K562 (cell line): ENCODE data around the gene UBA3. TPM values are rescaled to one million over a fixed set of nuclear protein-coding genes. Genes with fewer than 3 reads are reported as not detected.

Experiments used
- ATAC-seq: fragments of 200-7000 bp; cut with Tn5 transposase; 3 replicates; pipeline ENCODE4 v1.9.1; 2020; ENCODE audit warnings: moderate library complexity
- BruUV-seq: library from RNA; stranded (reverse); fragments of 400-500 nt; replicated peaks from 2 replicates; lab custom pipeline; 2021; lab: Mats Ljungman, UMichigan
- CTCF ChIA-PET: fragments of 300-600 bp; formaldehyde crosslinking; extraction: SDS; loops from one replicate; lab custom pipeline; 2021; ENCODE audit warnings: low intra/inter-chr PET ratio; lab: Yijun Ruan, JAX
- POLR2A ChIA-PET: fragments of 300-600, 350-650 bp; sonication (Branson Sonifier 250); formaldehyde crosslinking; extraction: SDS; loops from one replicate; lab custom pipeline; 2021; ENCODE audit warnings: antibody characterized with exemption, inconsistent platforms; lab: Yijun Ruan, JAX
- DNase-seq, 4 experiments: peaks; one replicate each; pipeline versions ENCODE4 v3.0.0 to v3.0.0-alpha.2; 2011 to 2018; ENCODE audit warnings: low spot score in 3 of 4, mixed read lengths in 3 of 4; ENCODE audit errors: extremely low read depth in 1 of 4
- FAIRE-seq: peaks from 2 replicates; lab custom pipeline; 2011; peaks lifted over from hg19 to GRCh38; lab: Jason Lieb, UNC
- H2AFZ ChIP-seq: 2 replicates; pipeline ENCODE4 v1.6.0; 2011; ENCODE audit warnings: low read depth, low read length, control low read depth, inconsistent platforms
- H3K27ac ChIP-seq: fragments of 200-600 bp; 3 replicates; pipeline ENCODE4 v1.8.0; 2011; ENCODE audit warnings: low read depth, mild to moderate bottlenecking, control low read depth, inconsistent platforms, low read length, moderate library complexity, mixed read lengths; ENCODE audit errors: extremely low read depth
- H3K27me3 ChIP-seq, 2 experiments: fragments of 300-600 bp in 1 of 2; 2 replicates in 1 of 2; 3 replicates in 1 of 2; pipeline versions ENCODE4 v1.6.0 to v1.8.0; 2011; ENCODE audit warnings: inconsistent platforms in 2 of 2, low read length in 2 of 2, mild to moderate bottlenecking in 1 of 2, mixed read lengths in 1 of 2, moderate library complexity in 1 of 2; ENCODE audit not compliant: control insufficient read depth in 2 of 2, insufficient read depth in 2 of 2
- H3K36me3 ChIP-seq: fragments of 300-600 bp; 3 replicates; pipeline ENCODE4 v1.8.0; 2011; ENCODE audit warnings: mild to moderate bottlenecking, low read length, inconsistent platforms; ENCODE audit not compliant: control insufficient read depth, insufficient read depth
- H3K4me1 ChIP-seq, 2 experiments: fragments of 200-600 bp in 1 of 2; replicated peaks in 1 of 2; 2 replicates in 1 of 2; 3 replicates in 1 of 2; pipeline versions ENCODE4 v1.5.1 to v1.8.0; 2011; ENCODE audit warnings: inconsistent platforms in 2 of 2, low read length in 2 of 2, mild to moderate bottlenecking in 1 of 2, mixed read lengths in 1 of 2, moderate library complexity in 1 of 2; ENCODE audit not compliant: control insufficient read depth in 2 of 2, insufficient read depth in 2 of 2
- H3K4me2 ChIP-seq: 2 replicates; pipeline ENCODE4 v1.6.1; 2011; ENCODE audit warnings: low read length, control low read depth, inconsistent platforms, mixed read lengths; ENCODE audit not compliant: insufficient read depth
- H3K4me3 ChIP-seq: fragments of 200-600 bp; sonication (generic), shearing (Covaris generic); 2 replicates; pipeline ENCODE4 v1.5.1; 2016; ENCODE audit warnings: control low read depth, inconsistent platforms
- H3K79me2 ChIP-seq: fragments of 200-600 bp; 3 replicates; pipeline ENCODE4 v1.8.0; 2011; ENCODE audit warnings: low read length, inconsistent platforms; ENCODE audit not compliant: control insufficient read depth, insufficient read depth
- H3K9ac ChIP-seq, 2 experiments: 2 replicates each; pipeline versions ENCODE4 v1.6.0 to v1.6.1; 2011; ENCODE audit warnings: low read depth in 2 of 2, low read length in 2 of 2, control low read depth in 1 of 2, inconsistent platforms in 1 of 2, mild to moderate bottlenecking in 1 of 2, mixed read lengths in 1 of 2; ENCODE audit not compliant: insufficient read depth in 1 of 2
- H3K9me1 ChIP-seq: one replicate; pipeline ENCODE4 v1.6.0; 2011; ENCODE audit warnings: inconsistent platforms, mild to moderate bottlenecking, low read length, moderate library complexity; ENCODE audit not compliant: control insufficient read depth, insufficient read depth
- H3K9me3 ChIP-seq: replicated peaks from 2 replicates; pipeline ENCODE4 v1.5.1; 2011; ENCODE audit warnings: low read depth, low read length, inconsistent platforms; ENCODE audit not compliant: control insufficient read depth, insufficient read depth
- H4K20me1 ChIP-seq: replicated peaks from 2 replicates; pipeline ENCODE4 v1.6.1; 2011; ENCODE audit warnings: low read length, inconsistent platforms, mixed read lengths; ENCODE audit not compliant: control insufficient read depth, insufficient read depth
- E2F3 ChIP-seq: fragments of 250-450 bp; sonication (Bioruptor Pico); IDR thresholded peaks from 2 replicates; pipeline ENCODE4 v1.4.0; 2020; ENCODE audit warnings: mild to moderate bottlenecking
- E4F1 ChIP-seq: fragments of 250-450 bp; sonication (Bioruptor Pico); IDR thresholded peaks from 2 replicates; pipeline ENCODE4 v1.5.0; 2021; ENCODE audit warnings: mild to moderate bottlenecking, borderline replicate concordance
- ERF ChIP-seq: fragments of 450-650 bp; formaldehyde crosslinking; IDR thresholded peaks from 2 replicates; pipeline ENCODE4 v1.4.0; 2020; ENCODE audit warnings: mild to moderate bottlenecking, mixed read lengths
- HLTF ChIP-seq: fragments of 450-650 bp; IDR thresholded peaks from 2 replicates; pipeline ENCODE4 v1.6.1; 2016
- KAT7 ChIP-seq: sonication (generic); formaldehyde crosslinking; IDR thresholded peaks from 2 replicates; pipeline ENCODE4 v1.8.0; 2022; ENCODE audit warnings: missing genetic modification reagents, mild to moderate bottlenecking, borderline replicate concordance
- MXD1 ChIP-seq: fragments of 250-450 bp; sonication (Bioruptor Pico); IDR thresholded peaks from 2 replicates; pipeline ENCODE4 v1.8.0; 2021; ENCODE audit warnings: borderline replicate concordance, mild to moderate bottlenecking, moderate library complexity; ENCODE audit not compliant: poor library complexity, severe bottlenecking
- PATZ1 ChIP-seq: fragments of 250-450 bp; sonication (Bioruptor Pico); IDR thresholded peaks from 2 replicates; pipeline ENCODE4 v1.5.0; 2020; ENCODE audit warnings: mild to moderate bottlenecking, borderline replicate concordance
- PRPF4 ChIP-seq: fragments of 200-400 bp; formaldehyde crosslinking; IDR thresholded peaks from one replicate; pipeline ENCODE4 v1.6.1; 2017; ENCODE audit warnings: low read length, low read depth, mild to moderate bottlenecking; ENCODE audit not compliant: insufficient read depth, poor library complexity, severe bottlenecking
- RBBP5 ChIP-seq: fragments of 200-600 bp; sonication (generic); IDR thresholded peaks from 2 replicates; pipeline ENCODE4 v1.6.1; 2012; ENCODE audit warnings: borderline replicate concordance, mild to moderate bottlenecking, low read length, control low read depth, inconsistent platforms; ENCODE audit not compliant: insufficient read depth, poor library complexity, severe bottlenecking
- VEZF1 ChIP-seq: fragments of 200-800 bp; sonication (Bioruptor generic); IDR thresholded peaks from 2 replicates; pipeline ENCODE4 v1.6.1; 2017; ENCODE audit warnings: missing genetic modification characterization, missing compliant biosample characterization
- ZBED1 ChIP-seq: IDR thresholded peaks from 2 replicates; pipeline ENCODE4 v1.6.1; 2014
- ZNF165 ChIP-seq: fragments of 250-450 bp; sonication (Bioruptor Pico); IDR thresholded peaks from 2 replicates; pipeline ENCODE4 v1.4.0; 2020; ENCODE audit warnings: borderline replicate concordance
- ZNF512 ChIP-seq: IDR thresholded peaks from 2 replicates; pipeline ENCODE4 v1.6.1; 2016; ENCODE audit warnings: missing genetic modification characterization, missing compliant biosample characterization
- ZNF76 ChIP-seq: fragments of 250-450 bp; sonication (Bioruptor Pico); IDR thresholded peaks from 2 replicates; pipeline ENCODE4 v1.4.0; 2020; ENCODE audit warnings: mild to moderate bottlenecking, moderate library complexity, borderline replicate concordance
- ZNF778 ChIP-seq: fragments of 450-650 bp; formaldehyde crosslinking; IDR thresholded peaks from 2 replicates; pipeline ENCODE4 v1.4.0; 2020; ENCODE audit warnings: mild to moderate bottlenecking, moderate library complexity
- WGBS: fragments of 100-300 bp; shearing (Covaris generic); methylation state at CpG from one replicate; pipeline ENCODE4 v1.1.6; 2016; ENCODE audit warnings: low coverage, mixed read lengths; ENCODE audit not compliant: insufficient coverage; ENCODE audit errors: missing lambda C conversion rate; 5-methylcytosine and 5-hydroxymethylcytosine counted together
- in situ Hi-C: fragments of 300-500 bp; cut with MboI; formaldehyde crosslinking; loops from 4 replicates; pipeline ENCODE4 v1.15.0; 2018; ENCODE audit warnings: inconsistent platforms, mixed read lengths
- intact Hi-C: fragments of 100-400 bp; cut with micrococcal nuclease; formaldehyde crosslinking; loops from 2 replicates; pipeline ENCODE4 v1.14.2; 2022
- polyA plus RNA-seq, 8 experiments: library from polyadenylated mRNA; depleted of rRNA in 4 of 8; stranded (reverse) in 5 of 8; unstranded in 3 of 8; fragments of >200 nt; fragmentation: Nextera tagmentation in 2 of 8; fragmentation: Illumina TruSeq in 1 of 8; extraction: Ambion mirVana in 2 of 8; extraction: Trizol in 1 of 8; gene quantifications; 2 replicates each; pipeline versions ENCODE4 v1.2.1 to v1.2.3, GENCODE V29; 2011 to 2014; ENCODE audit warnings: inconsistent platforms in 1 of 8, missing spikeins in 1 of 8
- total RNA-seq, 7 experiments: library from RNA; depleted of rRNA in 6 of 7; stranded (reverse); fragments of >200 nt in 6 of 7; fragmentation: Illumina TruSeq in 2 of 7; extraction: Trizol in 2 of 7; gene quantifications; 2 replicates each; pipeline versions ENCODE4 v1.2.1 to v1.2.3, GENCODE V29; 2011 to 2021; ENCODE audit warnings: low replicate concordance in 1 of 7

The UBA3 gene
- total and polyA plus RNA-seq, 9 of the 15 experiments (the other 6 are each of a cell fraction or from before 2014, with no cell fraction given), result 23.2 to 80.0 (median 38.6) TPM

GRCh38 chr3:69031635-69032034 is 48.5 kb downstream of the UBA3 start:
- intact Hi-C loops, result no loop called here
- POLR2A ChIA-PET, result no interaction called here
- no peak for TF ChIP-seq ZNF778 (CRISPR knock-in tag)
- TF ChIP-seq ZNF76 (CRISPR knock-in tag), result no peak
- no peak for TF ChIP-seq PATZ1
- no peak for TF ChIP-seq RBBP5
- TF ChIP-seq VEZF1 (CRISPR knock-in tag), result no peak
- no peak for TF ChIP-seq HLTF
- no peak for TF ChIP-seq ERF (CRISPR knock-in tag)
- no peak for TF ChIP-seq ZBED1
- no peak for TF ChIP-seq ZNF512 (tag)
- TF ChIP-seq MXD1, result no peak
- TF ChIP-seq E4F1, result no peak
- no peak for TF ChIP-seq KAT7 (CRISPR knock-in tag)
- TF ChIP-seq ZNF165 (CRISPR knock-in tag), result no peak
- no peak for TF ChIP-seq E2F3 (CRISPR knock-in tag)
- no peak for TF ChIP-seq PRPF4

More at GRCh38 chr3:69031635-69032034, 48.5 kb downstream of the UBA3 start:
- no peak overlapping the region for H3K4me2 ChIP-seq
- no peaks in the 10 kb centered on the region for H3K4me1 ChIP-seq
- no peak overlapping the region for H3K4me3 ChIP-seq
- peaks cover 72% of the 10 kb centered on the region for H3K36me3 ChIP-seq
- H4K20me1 ChIP-seq, result no peaks in the 10 kb centered on the region
- no peak overlapping the region for H2AFZ ChIP-seq
- BruUV-seq, result no TSS peak
- CTCF ChIA-PET, result no interaction called here
- ATAC-seq, result no peak
- H3K9ac ChIP-seq, result no peak overlapping the region
- no peak overlapping the region for H3K27ac ChIP-seq
- H3K9me1 ChIP-seq, result no peaks in the 10 kb centered on the region
- H3K9me3 ChIP-seq, result no peaks in the 10 kb centered on the region
- 75% methylated on average over 1 of the region's 1 CpG for WGBS
- no peak for FAIRE-seq
- H3K27me3 ChIP-seq, result no peaks in the 10 kb centered on the region
- H3K79me2 ChIP-seq, result no peaks in the 10 kb centered on the region
- in situ Hi-C loops, result no loop called here
- DNase-seq, result no peak
